Adrenal gland (tissue), 12 donors: ENCODE data around the gene INS. TPM values are rescaled to one million over a fixed set of nuclear protein-coding genes. Genes with fewer than 3 reads are reported as not detected.
A peak's percentile ranks its signal among the peaks of the same experiment; 100 is the strongest.

Experiments
- DNase-seq, 7 donors: peaks; one replicate each; pipeline ENCODE4 v3.0.0-alpha.2; 2019 to 2020
- H3K27ac ChIP-seq, 5 donors: fragments of 200-600 bp; sonication (generic) in 4 of 5; 1 replicate in 3 of 5; 2 replicates in 2 of 5; pipeline versions ENCODE4 v1.5.1 to v1.8.0; 2016 to 2020; ENCODE audit warnings: mild to moderate bottlenecking in 1 of 5
- H3K27me3 ChIP-seq: fragments of 200-600 bp; 2 replicates; pipeline ENCODE4 v1.8.0; 2021
- H3K36me3 ChIP-seq, 2 donors: fragments of 200-600 bp; replicated peaks in 1 of 2; 1 replicate in 1 of 2; 2 replicates in 1 of 2; pipeline versions ENCODE4 v1.5.1 to v1.8.0; 2018 to 2022
- H3K4me1 ChIP-seq, 2 donors: fragments of 200-600 bp; replicated peaks in 1 of 2; 1 replicate in 1 of 2; 2 replicates in 1 of 2; pipeline versions ENCODE4 v1.5.1 to v1.8.0; 2018 to 2021
- H3K4me3 ChIP-seq, 4 donors: fragments of 200-600 bp; sonication (generic) in 3 of 4; one replicate each; pipeline ENCODE4 v1.5.1; 2016 to 2018
- H3K9me3 ChIP-seq, 3 donors: fragments of 200-600 bp; sonication (generic) in 1 of 3; replicated peaks in 1 of 3; 1 replicate in 2 of 3; 2 replicates in 1 of 3; pipeline versions ENCODE4 v1.5.1 to v1.8.0; 2016 to 2021
- CTCF ChIP-seq, 6 experiments: fragments of 450-650 bp in 4 of 6; fragments of 200-600 bp in 2 of 6; sonication (generic) in 1 of 6; IDR thresholded peaks; 1 replicate in 5 of 6; 2 replicates in 1 of 6; pipeline versions ENCODE4 v1.5.1 to v1.8.0; 2016 to 2021; ENCODE audit warnings: antibody characterized with exemption in 6 of 6, mild to moderate bottlenecking in 2 of 6, moderate library complexity in 1 of 6
- POLR2A ChIP-seq, 2 donors: fragments of 450-650 bp; IDR thresholded peaks; one replicate each; pipeline ENCODE4 v1.6.1; 2017; ENCODE audit warnings: antibody characterized with exemption in 2 of 2, mild to moderate bottlenecking in 2 of 2, moderate library complexity in 1 of 2
- WGBS, 4 donors: extraction: QIAGEN DNeasy Blood & Tissue Kit in 2 of 4; methylation state at CpG; one replicate each; pipeline versions ENCODE4 v1.1.5 to v1.1.7; 2013 to 2017; 5-methylcytosine and 5-hydroxymethylcytosine counted together
- intact Hi-C, 2 donors: fragments of 100-400 bp; cut with DNase I; formaldehyde crosslinking; loops; one replicate each; pipeline versions ENCODE4 v1.14.1 to v1.15.0; 2022 to 2023
- polyA plus RNA-seq, 3 donors: library from polyadenylated mRNA; stranded (reverse); fragments of 200-250 nt in 2 of 3; fragments of 350-450 nt in 1 of 3; fragmentation: Illumina TruSeq in 1 of 3; extraction: RNeasy Lipid Tissue Mini Kit (QIAGEN cat#74804) in 1 of 3; gene quantifications; one replicate each; pipeline ENCODE4 v1.2.3, GENCODE V29; 2013 to 2014
- total RNA-seq, 9 donors: library from RNA; depleted of rRNA in 4 of 9; stranded (reverse); fragments of >200 nt in 4 of 9; fragments of 120-200 nt in 1 of 9; fragmentation: NEBNext Ultra II Directional in 1 of 9; extraction: Animal tissue kit (Norgen Biotek cat#: 25700) in 1 of 9; gene quantifications; one replicate each; pipeline versions ENCODE4 v1.1.0 to v1.2.4, GENCODE V29; 2013 to 2023
- donor health status: healthy with polysubstance abuse.
- donor health status: Bipolar disorder and iron deficiency.
- donor health status: DM: yes; HTN: yes; CAD: no.
- donor health status: DM: no; HTN: no; CAD: no.
- donor health status: DM: no; HTN: no; CAD: no.
- donor health status: DM: yes; HTN: yes; CAD: no.

Gene INS
- total and polyA plus RNA-seq, 12 donors = 0.72 to 45.2 (median 6.5) TPM; not detected in 8

GRCh38 chr11:2187280-2187707 lies 26.3 kb upstream of the INS start:
- Histone ChIP-seq H3K4me1 (peaks cover 0 to 4% of the 10 kb centered on the region in 2 donors), H3K27ac (no peak overlapping the region), H3K9me3 (no peaks in the 10 kb centered on the region), H3K36me3 (no peaks in the 10 kb centered on the region), H3K4me3 (no peak overlapping the region), H3K27me3 (peaks cover 4% of the 10 kb centered on the region)
- WGBS, 4 donors = 88 to 93% (median 91%) methylated on average over 7 of the region's 7 CpGs
- DNase-seq = no peak
- no peak for TF ChIP-seq CTCF (IDR thresholded peaks at IDR 0.05)
- no peak for TF ChIP-seq POLR2A (IDR thresholded peaks at IDR 0.05)
- intact Hi-C loops = no loop called here

GRCh38 chr11:2186669-2187279 lies 25.8 kb upstream of the INS start:
- 26 to 37% (median 31%) methylated on average over 14 to 21 of the region's 21 CpGs for WGBS, 4 donors
- H3K27me3 ChIP-seq = peaks cover 4% of the 10 kb centered on the region
- intact Hi-C loops = no loop called here

GRCh38 chr11:2185324-2186085 lies 24.5 kb upstream of the INS start:
- 67 to 84% (median 73%) methylated on average over 3 to 23 of the region's 23 CpGs for WGBS, 4 donors
- H3K36me3 ChIP-seq = no peaks in the 10 kb centered on the region
- intact Hi-C loops = no loop called here
- no peak for TF ChIP-seq POLR2A (IDR thresholded peaks at IDR 0.05)
- TF ChIP-seq CTCF (IDR thresholded peaks at IDR 0.05) = no peak
- H3K27ac ChIP-seq = peak overlapping the region in 1 of 5 donors; percentile 30
- DNase-seq = no peak
- H3K4me3 ChIP-seq = no peak overlapping the region
- H3K4me1 ChIP-seq = peaks cover 0 to 4% of the 10 kb centered on the region in 2 donors
- H3K27me3 ChIP-seq = peaks cover 5% of the 10 kb centered on the region
- H3K9me3 ChIP-seq = no peaks in the 10 kb centered on the region

More at GRCh38 chr11:2186669-2187279, 25.8 kb upstream of the INS start:
- Histone ChIP-seq H3K36me3 (no peaks in the 10 kb centered on the region), H3K27ac (peak overlapping the region in 1 of 5 donors; percentile 30), H3K9me3 (no peaks in the 10 kb centered on the region), H3K4me3 (no peak overlapping the region), H3K4me1 (peaks cover 0 to 4% of the 10 kb centered on the region in 2 donors)
- TF ChIP-seq POLR2A (IDR thresholded peaks at IDR 0.05) = no peak
- TF ChIP-seq CTCF (IDR thresholded peaks at IDR 0.05) = peak; percentile 18 to 61 (median 40)
- peak in 2 of 7 donors; percentile 26 to 81 for DNase-seq

- no peak for DNase-seq
- Histone ChIP-seq H3K4me1 (no peaks in the 10 kb centered on the region), H3K27ac (no peak overlapping the region), H3K36me3 (no peaks in the 10 kb centered on the region), H3K9me3 (no peaks in the 10 kb centered on the region), H3K4me3 (no peak overlapping the region), H3K27me3 (peaks cover 15% of the 10 kb centered on the region)
- 79 to 85% (median 84%) methylated on average over 12 to 20 of the region's 20 CpGs for WGBS, 4 donors
- TF ChIP-seq POLR2A (IDR thresholded peaks at IDR 0.05) (no peak), CTCF (IDR thresholded peaks at IDR 0.05) (no peak)
- intact Hi-C loops = no loop called here
Observed at GRCh38 chr11:2182692-2183474, 21.9 kb upstream of the INS start.
